Heart left ventricle (tissue), 16 donors: Measurements from ENCODE around the gene ZNF394. TPM values are rescaled to one million over a fixed set of nuclear protein-coding genes. Genes with fewer than 3 reads are reported as not detected.

Source experiments
- ATAC-seq, 4 donors: fragments of 200-7000 bp; cut with Tn5 transposase; one replicate each; pipeline ENCODE4 v1.9.1; 2020 to 2022; ENCODE audit warnings: moderate library complexity in 4 of 4, mild to moderate bottlenecking in 3 of 4, moderate number of reproducible peaks in 1 of 4
- DNase-seq, 5 donors: peaks; one replicate each; pipeline ENCODE4 v3.0.0-alpha.2; 2020
- H3K27ac ChIP-seq, 12 donors: fragments of 200-600 bp; sonication (generic) in 4 of 12; one replicate each; pipeline versions ENCODE4 v1.5.0 to v1.8.0; 2016 to 2022; ENCODE audit warnings: mild to moderate bottlenecking in 2 of 12
- H3K27me3 ChIP-seq, 9 donors: fragments of 200-600 bp; sonication (generic) in 2 of 9; one replicate each; pipeline versions ENCODE4 v1.5.1 to v1.8.0; 2016 to 2022; ENCODE audit warnings: mild to moderate bottlenecking in 3 of 9
- H3K36me3 ChIP-seq, 9 donors: fragments of 200-600 bp; sonication (generic) in 2 of 9; one replicate each; pipeline versions ENCODE4 v1.5.0 to v1.8.0; 2018 to 2022; ENCODE audit warnings: mild to moderate bottlenecking in 2 of 9
- H3K4me1 ChIP-seq, 12 donors: fragments of 200-600 bp; sonication (generic) in 4 of 12; one replicate each; pipeline versions ENCODE4 v1.5.0 to v1.8.0; 2016 to 2022; ENCODE audit warnings: mild to moderate bottlenecking in 3 of 12
- H3K4me3 ChIP-seq, 12 donors: fragments of 200-600 bp; sonication (generic) in 4 of 12; one replicate each; pipeline versions ENCODE4 v1.5.0 to v1.8.0; 2017 to 2022; ENCODE audit warnings: mild to moderate bottlenecking in 9 of 12, moderate library complexity in 4 of 12
- H3K9me3 ChIP-seq, 12 donors: fragments of 200-600 bp; sonication (generic) in 4 of 12; one replicate each; pipeline versions ENCODE4 v1.5.0 to v1.8.0; 2016 to 2022; ENCODE audit warnings: mild to moderate bottlenecking in 1 of 12
- CTCF ChIP-seq, 12 donors: fragments of 200-600 bp; sonication (generic) in 4 of 12; IDR thresholded peaks; one replicate each; pipeline versions ENCODE4 v1.5.0 to v1.8.0; 2018 to 2022; ENCODE audit warnings: antibody characterized with exemption in 12 of 12, mild to moderate bottlenecking in 5 of 12
- POLR2A ChIP-seq, 2 donors: fragments of 450-650 bp; IDR thresholded peaks; one replicate each; pipeline ENCODE4 v1.6.1; 2017; ENCODE audit warnings: antibody characterized with exemption in 2 of 2, mild to moderate bottlenecking in 2 of 2, moderate library complexity in 2 of 2
- WGBS, 4 donors: extraction: QIAGEN DNeasy Blood & Tissue Kit in 2 of 4; methylation state at CpG; one replicate each; pipeline versions ENCODE4 v1.1.5 to v1.1.7; 2013 to 2018; 5-methylcytosine and 5-hydroxymethylcytosine counted together
- intact Hi-C, 10 donors: fragments of 100-400 bp; cut with DNase I; formaldehyde crosslinking; loops; one replicate each; pipeline versions ENCODE4 v1.11.1 to v1.14.2; 2022
- polyA plus RNA-seq, 2 donors: library from polyadenylated mRNA; stranded (reverse); fragments of 200-250 nt; gene quantifications; one replicate each; pipeline ENCODE4 v1.2.3, GENCODE V29; 2013
- total RNA-seq, 9 donors: library from RNA; depleted of rRNA in 2 of 9; stranded (reverse); fragments of >200 nt in 2 of 9; fragmentation: NEBNext Ultra II Directional in 3 of 9; extraction: Animal tissue kit (Norgen Biotek cat#: 25700) in 3 of 9; gene quantifications; one replicate each; pipeline versions ENCODE4 v1.1.0 to v1.2.4, GENCODE V29; 2016 to 2023
- donor health status: ischemic (EF 13 %, LVEDD 7.1; RV severe dilation, severe dysfunction).
- donor health status: healthy with polysubstance abuse.
- donor health status: DM: no; HTN: yes; CAD: no.
- donor health status: DM: no; HTN: no; CAD: no.
- donor health status: ischemic (EF 25% LVEDD 6.9; RV normal size, moderate dysfunction).
- donor health status: ischemic (EF 25% LVEDD 5.7; RV mildly dilated, moderate dysfunction).
- donor health status: healthy.
- donor health status: DM: yes; HTN: yes; CAD: no.
- donor health status: ischemic (EF 35%, LVEDD 5.7; RV mildly dilated, moderate dysfunction).
- donor health status: nonischemic (EF 11% LVEDD 7.7; RV severe dilation, severe dysfunction).
- donor health status: DM: yes; HTN: yes; CAD: no.
- donor health status: PGD.
- donor health status: ischemic (EF 29% LVEDD 5.4; RV normal size, mild dysfunction).
- donor health status: nonischemic (EF 23%, LVEDD 6.1; RV moderate dilation, normal function).

ZNF394 gene
- total and polyA plus RNA-seq, 11 donors = 12.4 to 23.0 (median 15.2) TPM

DNA sequence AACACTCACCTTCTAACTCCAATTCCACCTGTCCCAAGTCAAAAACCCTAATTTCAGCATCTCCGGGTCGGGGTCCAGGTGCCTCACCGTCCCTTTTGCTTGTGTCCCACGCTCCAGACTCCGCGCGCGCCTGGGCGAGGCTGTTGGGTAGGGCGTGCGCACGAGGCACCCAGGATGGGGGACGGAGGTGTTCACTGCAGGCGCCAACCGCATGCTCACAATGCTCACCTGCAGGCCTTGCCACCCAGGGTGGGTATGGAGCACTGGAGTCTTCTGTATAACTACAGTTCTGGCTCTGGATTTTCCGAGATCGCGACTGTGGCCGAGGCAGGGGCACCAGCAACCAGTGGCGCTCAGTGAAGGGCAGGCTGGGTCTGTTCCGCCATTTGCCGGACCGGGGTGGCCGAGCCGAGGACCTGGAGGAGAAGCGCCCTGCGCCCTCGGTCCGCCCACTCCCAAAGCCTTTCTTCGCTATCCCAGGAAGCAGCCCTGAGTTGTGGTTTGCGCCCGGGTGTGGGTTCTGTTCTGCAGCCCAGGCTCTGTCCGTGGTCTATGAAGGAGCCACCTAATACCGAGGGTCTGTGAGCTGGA lies 43.1 kb upstream of the ZNF394 start:
- TF ChIP-seq POLR2A (IDR thresholded peaks at IDR 0.05) (no peak), CTCF (IDR thresholded peaks at IDR 0.05) (no peak)
- ATAC-seq = peak in 1 of 4 donors; percentile 44
- intact Hi-C loops = no loop called here
- 92 to 94% (median 94%) methylated on average over 20 to 34 of the region's 34 CpGs for WGBS, 4 donors
- Histone ChIP-seq H3K4me1 (no peaks in the 10 kb centered on the region), H3K9me3 (peaks cover 0 to 92% (median 20%) of the 10 kb centered on the region in 12 donors), H3K27me3 (no peaks in the 10 kb centered on the region), H3K36me3 (peaks cover 0 to 19% (median 9%) of the 10 kb centered on the region in 9 donors), H3K27ac (no peak overlapping the region), H3K4me3 (no peak overlapping the region)
- no peak for DNase-seq

DNA sequence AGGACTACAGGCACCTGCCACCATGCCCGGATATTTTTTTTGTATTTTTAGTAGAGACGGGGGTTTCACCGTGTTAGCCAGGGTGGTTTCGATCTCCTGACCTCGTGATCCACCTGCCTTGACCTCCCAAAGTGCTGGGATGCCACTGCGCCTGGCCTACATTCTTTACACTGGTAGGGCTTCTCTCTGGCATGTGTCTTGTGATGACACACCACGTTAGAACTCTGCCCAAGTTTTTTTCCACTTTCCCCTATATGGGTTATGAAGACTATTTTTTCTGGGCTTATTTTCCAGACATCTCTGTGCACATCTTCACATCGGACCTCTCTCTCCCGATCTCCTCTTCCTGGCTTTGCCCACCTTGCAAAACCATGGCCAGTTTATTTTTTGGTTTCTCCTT lies 41.1 kb upstream of the ZNF394 start:
- 90 to 94% (median 92%) methylated on average over 9 of the region's 9 CpGs for WGBS, 4 donors
- Histone ChIP-seq H3K4me1 (no peaks in the 10 kb centered on the region), H3K27ac (no peak overlapping the region), H3K9me3 (peaks cover 0 to 92% (median 20%) of the 10 kb centered on the region in 12 donors), H3K4me3 (no peak overlapping the region), H3K27me3 (no peaks in the 10 kb centered on the region), H3K36me3 (no peaks in the 10 kb centered on the region)
- TF ChIP-seq CTCF (IDR thresholded peaks at IDR 0.05) (no peak), POLR2A (IDR thresholded peaks at IDR 0.05) (no peak)
- intact Hi-C loops = no loop called here
- ATAC-seq (no peak), DNase-seq (no peak)

- Histone ChIP-seq H3K4me3 (no peak overlapping the region), H3K4me1 (no peaks in the 10 kb centered on the region), H3K9me3 (peaks cover 0 to 97% (median 20%) of the 10 kb centered on the region in 12 donors), H3K27me3 (no peaks in the 10 kb centered on the region), H3K36me3 (no peaks in the 10 kb centered on the region), H3K27ac (no peak overlapping the region)
- WGBS, 4 donors = 88 to 95% (median 92%) methylated on average over 5 of the region's 5 CpGs
- TF ChIP-seq CTCF (IDR thresholded peaks at IDR 0.05) = no peak
- no peak for TF ChIP-seq POLR2A (IDR thresholded peaks at IDR 0.05)
- intact Hi-C loops = no loop called here
- DNase-seq = no peak
- ATAC-seq = no peak
Measured at GRCh38 chr7:99540542-99540941, 40.5 kb upstream of the ZNF394 start.

GRCh38 chr7:99539213-99539811 lies 39.2 kb upstream of the ZNF394 start:
- DNase-seq (no peak), ATAC-seq (no peak)
- Histone ChIP-seq H3K4me1 (no peaks in the 10 kb centered on the region), H3K27ac (no peak overlapping the region), H3K27me3 (no peaks in the 10 kb centered on the region), H3K36me3 (no peaks in the 10 kb centered on the region), H3K9me3 (peaks cover 0 to 99% (median 20%) of the 10 kb centered on the region in 12 donors), H3K4me3 (no peak overlapping the region)
- 63 to 74% (median 69%) methylated on average over 7 of the region's 7 CpGs for WGBS, 4 donors
- intact Hi-C loops = no loop called here
- TF ChIP-seq CTCF (IDR thresholded peaks at IDR 0.05) = no peak
- TF ChIP-seq POLR2A (IDR thresholded peaks at IDR 0.05) = no peak
